GDM1 (cell line): ENCODE measurements around the gene RREB1.

Source experiments
- DNase-seq: peaks from one replicate; lab custom pipeline; 2025; lab: John Stamatoyannopoulos, UW

The RREB1 gene

DNA sequence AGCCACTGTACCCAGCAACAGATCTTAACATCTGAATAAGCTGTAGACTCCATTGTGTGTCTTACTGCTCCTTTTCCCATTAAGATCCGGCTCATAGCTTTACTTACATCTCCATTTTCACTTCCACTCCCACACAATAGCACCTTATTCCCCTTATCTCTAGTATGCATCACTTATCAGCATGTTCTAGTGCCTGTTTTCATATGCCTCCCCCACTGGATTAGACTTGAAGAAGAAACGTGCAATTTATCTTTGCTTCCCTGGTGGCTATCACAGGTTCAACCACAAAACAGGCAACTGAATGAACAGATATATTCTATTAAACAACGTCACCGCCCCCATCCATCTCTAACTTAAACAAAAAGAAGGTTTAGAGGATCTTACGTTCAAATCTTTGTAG is 193.2 kb downstream of the RREB1 start:
- no peak for DNase-seq
